H1 (cell line): ENCODE data around the gene UBA6. TPM values are rescaled to one million over a fixed set of nuclear protein-coding genes. Genes with fewer than 3 reads are reported as not detected.

ENCODE experiments used
- CTCF ChIA-PET: fragments of 300-600 bp; sonication (Branson Sonifier 250); formaldehyde crosslinking; loops from one replicate; lab custom pipeline; 2021; ENCODE audit not compliant: partially characterized antibody; lab: Charles Lee
- POLR2A ChIA-PET: fragments of 300-600 bp; sonication (Branson Sonifier 250); formaldehyde crosslinking; loops from one replicate; lab custom pipeline; 2021; ENCODE audit warnings: inconsistent platforms; ENCODE audit not compliant: partially characterized antibody; lab: Charles Lee
- DNase-seq, 2 experiments: peaks; one replicate each; pipeline versions ENCODE4 v3.0.0 to v3.0.0-alpha.2; 2010 to 2022; ENCODE audit warnings: low spot score in 2 of 2, low read depth in 1 of 2, mixed read lengths in 1 of 2
- FAIRE-seq: peaks from 2 replicates; lab custom pipeline; 2011; peaks lifted over from hg19 to GRCh38; lab: Jason Lieb, UNC
- H2AFZ ChIP-seq: 2 replicates; pipeline ENCODE4 v1.8.1; 2012; ENCODE audit warnings: low read length, inconsistent platforms
- H2AK5ac ChIP-seq: 2 replicates; pipeline ENCODE4 v1.6.1; 2013; ENCODE audit warnings: low read depth, low read length
- H2BK120ac ChIP-seq: replicated peaks from 2 replicates; pipeline ENCODE3; 2013; ENCODE audit warnings: low read depth, low read length, inconsistent platforms
- H2BK12ac ChIP-seq: 2 replicates; pipeline ENCODE4 v1.6.1; 2013; ENCODE audit warnings: low read depth, low read length
- H2BK15ac ChIP-seq: 2 replicates; pipeline ENCODE4 v1.6.1; 2013; ENCODE audit warnings: low read length
- H2BK20ac ChIP-seq: 2 replicates; pipeline ENCODE4 v1.6.1; 2013; ENCODE audit warnings: low read length
- H2BK5ac ChIP-seq: 2 replicates; pipeline ENCODE4 v1.6.1; 2013; ENCODE audit warnings: low read depth, low read length
- H3K14ac ChIP-seq: 2 replicates; pipeline ENCODE4 v1.6.1; 2013; ENCODE audit warnings: inconsistent platforms; ENCODE audit not compliant: insufficient read length
- H3K18ac ChIP-seq: 2 replicates; pipeline ENCODE4 v1.6.1; 2013; ENCODE audit warnings: low read length; ENCODE audit errors: extremely low read depth
- H3K23ac ChIP-seq: 2 replicates; pipeline ENCODE4 v1.6.1; 2013; ENCODE audit warnings: inconsistent platforms; ENCODE audit not compliant: insufficient read length
- H3K23me2 ChIP-seq: 2 replicates; pipeline ENCODE4 v1.6.1; 2013; ENCODE audit warnings: low read depth, low read length
- H3K27ac ChIP-seq: 2 replicates; pipeline ENCODE4 v1.6.1; 2011; ENCODE audit warnings: low read depth, low read length, inconsistent platforms
- H3K27me3 ChIP-seq, 4 experiments: replicated peaks in 1 of 4; 1 replicate in 1 of 4; 2 replicates in 3 of 4; pipeline versions ENCODE4 v1.6.1 to v1.8.1; 2011 to 2013; ENCODE audit warnings: low read length in 3 of 4, mild to moderate bottlenecking in 3 of 4, inconsistent platforms in 2 of 4, mixed read lengths in 2 of 4, moderate library complexity in 1 of 4; ENCODE audit not compliant: control insufficient read depth in 3 of 4, insufficient read depth in 3 of 4; ENCODE audit errors: extremely low read depth in 1 of 4
- H3K36me3 ChIP-seq, 4 experiments: 2 replicates each; pipeline versions ENCODE4 v1.6.1 to v1.8.1; 2011 to 2013; ENCODE audit warnings: mild to moderate bottlenecking in 4 of 4, low read length in 3 of 4, moderate library complexity in 2 of 4, control low read depth in 1 of 4, inconsistent platforms in 1 of 4; ENCODE audit not compliant: insufficient read depth in 4 of 4, control insufficient read depth in 2 of 4
- H3K4ac ChIP-seq: replicated peaks from 2 replicates; pipeline ENCODE3; 2013; ENCODE audit warnings: low read length, low read depth, mixed read lengths, inconsistent platforms; ENCODE audit not compliant: insufficient read length
- H3K4me1 ChIP-seq, 4 experiments: replicated peaks in 1 of 4; 1 replicate in 1 of 4; 2 replicates in 3 of 4; pipeline versions ENCODE4 v1.6.1 to v1.8.1; 2011 to 2013; ENCODE audit warnings: low read length in 3 of 4, inconsistent platforms in 2 of 4, mixed read lengths in 1 of 4; ENCODE audit not compliant: insufficient read depth in 4 of 4, control insufficient read depth in 3 of 4
- H3K4me2 ChIP-seq, 2 experiments: 2 replicates each; pipeline versions ENCODE4 v1.6.1 to v1.8.1; 2011 to 2013; ENCODE audit warnings: low read depth in 2 of 2, low read length in 2 of 2, control low read depth in 1 of 2, inconsistent platforms in 1 of 2, mild to moderate bottlenecking in 1 of 2; ENCODE audit not compliant: insufficient read depth in 1 of 2
- H3K4me3 ChIP-seq, 4 experiments: fragments of 200-600, 300-600 bp in 1 of 4; sonication (generic), shearing (Covaris generic), sonication (Bioruptor Twin) in 1 of 4; 2 replicates each; pipeline versions ENCODE4 v1.5.1 to v1.8.1; 2011 to 2016; ENCODE audit warnings: low read length in 4 of 4, low read depth in 3 of 4, control low read depth in 2 of 4, inconsistent platforms in 2 of 4, mild to moderate bottlenecking in 2 of 4, mixed read lengths in 1 of 4, moderate library complexity in 1 of 4; ENCODE audit not compliant: insufficient read depth in 2 of 4; ENCODE audit errors: extremely low read depth in 1 of 4
- H3K56ac ChIP-seq: replicated peaks from 2 replicates; pipeline ENCODE3; 2013; ENCODE audit warnings: low read depth, mild to moderate bottlenecking, mixed read lengths, low read length, inconsistent platforms; ENCODE audit not compliant: insufficient read length
- H3K79me1 ChIP-seq: 2 replicates; pipeline ENCODE4 v1.6.1; 2013; ENCODE audit warnings: low read depth, low read length, control low read depth
- H3K79me2 ChIP-seq, 2 experiments: 2 replicates each; pipeline versions ENCODE4 v1.6.1 to v1.8.1; 2012 to 2013; ENCODE audit warnings: low read length in 2 of 2, mild to moderate bottlenecking in 2 of 2, inconsistent platforms in 1 of 2; ENCODE audit not compliant: insufficient read depth in 2 of 2, control insufficient read depth in 1 of 2
- H3K9ac ChIP-seq, 4 experiments: replicated peaks in 1 of 4; 1 replicate in 1 of 4; 2 replicates in 3 of 4; pipeline versions ENCODE4 v1.6.1 to v1.8.1; 2011 to 2013; ENCODE audit warnings: low read depth in 3 of 4, low read length in 3 of 4, control low read depth in 2 of 4, mild to moderate bottlenecking in 2 of 4, moderate library complexity in 2 of 4, inconsistent platforms in 1 of 4; ENCODE audit errors: extremely low read depth in 1 of 4
- H3K9me3 ChIP-seq, 2 experiments: 2 replicates each; pipeline versions ENCODE4 v1.6.1 to v1.8.1; 2012 to 2013; ENCODE audit warnings: mild to moderate bottlenecking in 2 of 2, moderate library complexity in 2 of 2, control low read depth in 1 of 2, inconsistent platforms in 1 of 2, low read depth in 1 of 2, low read length in 1 of 2, mixed read lengths in 1 of 2; ENCODE audit not compliant: insufficient read depth in 2 of 2
- H4K20me1 ChIP-seq, 2 experiments: replicated peaks in 1 of 2; 2 replicates each; pipeline versions ENCODE3 to v1.8.1; 2011 to 2013; ENCODE audit warnings: inconsistent platforms in 2 of 2, low read length in 2 of 2, mild to moderate bottlenecking in 1 of 2; ENCODE audit not compliant: insufficient read depth in 2 of 2, control insufficient read depth in 1 of 2
- H4K5ac ChIP-seq: 2 replicates; pipeline ENCODE4 v1.6.1; 2013; ENCODE audit warnings: low read length, low read depth, mixed read lengths, inconsistent platforms; ENCODE audit not compliant: insufficient read length
- H4K8ac ChIP-seq: 2 replicates; pipeline ENCODE4 v1.8.0; 2013; ENCODE audit warnings: mild to moderate bottlenecking, moderate library complexity, low read length, inconsistent platforms; ENCODE audit not compliant: insufficient read depth; ENCODE audit errors: extremely low read depth
- H4K91ac ChIP-seq: replicated peaks from 2 replicates; pipeline ENCODE3; 2013; ENCODE audit warnings: low read length, mixed read lengths, inconsistent platforms; ENCODE audit not compliant: insufficient read length
- ASH2L ChIP-seq: fragments of 200-600, 300-600 bp; sonication (generic); IDR thresholded peaks from one replicate; pipeline ENCODE4 v1.7.1; 2017; ENCODE audit warnings: low read length
- CBX8 ChIP-seq: fragments of 300-800, 300-1000 bp; sonication (generic); IDR thresholded peaks from 2 replicates; pipeline ENCODE4 v1.7.1; 2016; ENCODE audit warnings: low read depth, low read length, borderline replicate concordance
- CHD1 ChIP-seq: IDR thresholded peaks from 2 replicates; pipeline ENCODE4 v1.6.1; 2012; ENCODE audit warnings: low read depth, low read length, improper control_type of control experiment
- E2F6 ChIP-seq: IDR thresholded peaks from 2 replicates; pipeline ENCODE4 v1.6.1; 2012; ENCODE audit warnings: inconsistent platforms
- GABPA ChIP-seq: IDR thresholded peaks from 2 replicates; pipeline ENCODE4 v1.6.1; 2011; ENCODE audit warnings: mild to moderate bottlenecking, low read length, moderate library complexity, borderline replicate concordance; ENCODE audit not compliant: insufficient read depth
- HDAC2 ChIP-seq, 2 experiments: fragments of 300-600 bp in 1 of 2; sonication (generic) in 1 of 2; IDR thresholded peaks; 2 replicates each; pipeline ENCODE4 v1.6.1; 2011 to 2012; ENCODE audit warnings: low read depth in 2 of 2, low read length in 2 of 2, mild to moderate bottlenecking in 2 of 2, moderate library complexity in 2 of 2, borderline replicate concordance in 1 of 2, inconsistent platforms in 1 of 2
- KDM1A ChIP-seq: fragments of 200-600, 300-600 bp; sonication (generic); IDR thresholded peaks from 2 replicates; pipeline ENCODE4 v1.7.1; 2016; ENCODE audit warnings: mild to moderate bottlenecking, low read length, borderline replicate concordance
- NANOG ChIP-seq: IDR thresholded peaks from 2 replicates; pipeline ENCODE4 v1.6.1; 2011; ENCODE audit warnings: low read length, low read depth, mild to moderate bottlenecking, inconsistent platforms; ENCODE audit not compliant: insufficient read depth, poor library complexity, severe bottlenecking
- NRF1 ChIP-seq: IDR thresholded peaks from 2 replicates; pipeline ENCODE4 v1.6.1; 2011; ENCODE audit warnings: mild to moderate bottlenecking, low read depth, low read length, improper control_type of control experiment
- PHF8 ChIP-seq: fragments of 200-600 bp; sonication (generic); conservative IDR thresholded peaks from 2 replicates; pipeline ENCODE4 v1.7.1; 2012; ENCODE audit warnings: low read depth, mild to moderate bottlenecking, inconsistent platforms, low read length, moderate library complexity
- POU5F1 ChIP-seq: IDR thresholded peaks from 2 replicates; pipeline ENCODE4 v1.6.1; 2011; ENCODE audit warnings: low read depth, mild to moderate bottlenecking, low read length, moderate library complexity
- SIRT6 ChIP-seq: IDR thresholded peaks from one replicate; pipeline ENCODE4 v1.7.1; 2012; ENCODE audit warnings: low read length, inconsistent platforms
- USF2 ChIP-seq: IDR thresholded peaks from 2 replicates; pipeline ENCODE4 v1.6.1; 2011; ENCODE audit warnings: low read length, improper control_type of control experiment
- polyA plus RNA-seq, 7 experiments: library from polyadenylated mRNA; depleted of rRNA in 3 of 7; stranded (reverse) in 5 of 7; unstranded in 2 of 7; fragments of >200 nt in 5 of 7; fragments of 200-250 nt in 2 of 7; gene quantifications; 1 replicate in 5 of 7; 2 replicates in 1 of 7; 4 replicates in 1 of 7; pipeline versions ENCODE4 v1.2.1 to v1.2.3, GENCODE V29; 2011 to 2013; ENCODE audit warnings: missing spikeins in 2 of 7, mixed read lengths in 2 of 7
- total RNA-seq: library from RNA; stranded (reverse); fragmentation: NEBNext Ultra II Directional; extraction: Animal tissue kit (Norgen Biotek cat#: 25700); gene quantifications from 2 replicates; pipeline ENCODE4 v1.2.1, GENCODE V29; 2021

The UBA6 gene
- total and polyA plus RNA-seq, 2 of the 8 experiments (the other 6 are each of a cell fraction or from before 2014, with no cell fraction given) = 17.4 to 74.3 TPM

DNA sequence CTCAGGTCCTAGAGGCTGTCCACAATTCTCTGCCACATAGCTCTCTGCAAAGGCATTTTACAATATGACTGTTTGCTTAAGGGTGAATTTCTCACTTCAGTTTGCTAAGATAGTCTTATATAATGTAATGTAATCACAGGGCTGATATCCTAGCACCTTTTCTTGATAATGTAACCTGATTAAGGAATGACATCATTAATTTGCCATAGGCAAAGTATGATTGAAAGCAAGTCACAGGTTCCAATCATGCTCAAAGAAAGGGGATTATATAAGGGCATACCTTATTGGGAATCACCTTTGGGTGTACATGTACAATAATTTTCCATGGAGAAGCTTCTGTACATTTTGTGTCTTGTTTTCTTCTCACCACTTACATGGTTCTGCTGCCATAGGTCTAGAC, 34.4 kb upstream of the UBA6 start:
- Histone ChIP-seq H2BK120ac (no peak overlapping the region), H3K4me1 (no peaks in the 10 kb centered on the region), H3K27ac (no peak overlapping the region), H4K8ac (no peak overlapping the region), H3K56ac (no peak overlapping the region), H4K20me1 (no peaks in the 10 kb centered on the region), H2BK15ac (no peak overlapping the region), H2AK5ac (no peak overlapping the region), H3K23me2 (no peaks in the 10 kb centered on the region), H2BK20ac (no peak overlapping the region), H2BK12ac (no peak overlapping the region), H3K79me2 (no peaks in the 10 kb centered on the region), H4K91ac (no peak overlapping the region), H2BK5ac (no peak overlapping the region), H3K4me3 (no peak overlapping the region), H2AFZ (no peak overlapping the region), H3K4me2 (no peak overlapping the region), H4K5ac (no peak overlapping the region), H3K27me3 (no peaks in the 10 kb centered on the region), H3K79me1 (no peaks in the 10 kb centered on the region), H3K18ac (no peak overlapping the region), H3K14ac (no peak overlapping the region), H3K9me3 (no peaks in the 10 kb centered on the region), H3K9ac (no peak overlapping the region), H3K23ac (no peak overlapping the region), H3K36me3 (no peaks in the 10 kb centered on the region), H3K4ac (no peak overlapping the region)
- ChIA-PET CTCF (interaction anchor here (0.5 to 1.5 kb wide), 6 partner anchors 8 to 598 kb away, joined by 3 to 8 read pairs (median 4); no protein-coding TSS in a partner anchor), POLR2A (interaction anchor here (1.3 kb wide), 1 partner anchor 190 kb away, joined by 3 read pairs; the partner anchor contains the start of gene CENPC)
- no peak for DNase-seq
- no peak for FAIRE-seq
- TF ChIP-seq CBX8 = no peak
- no peak for TF ChIP-seq SIRT6
- TF ChIP-seq POU5F1 = no peak
- no peak for TF ChIP-seq USF2
- TF ChIP-seq PHF8 = no peak
- TF ChIP-seq CHD1 = no peak
- TF ChIP-seq E2F6 = no peak
- TF ChIP-seq GABPA = no peak
- TF ChIP-seq HDAC2 (IDR thresholded peaks at IDR 0.05; ENCODE audit: borderline replicate concordance in 1 of 2, low read depth in 2 of 2, low read length in 2 of 2) = no peak
- TF ChIP-seq ASH2L = no peak
- no peak for TF ChIP-seq NRF1
- TF ChIP-seq NANOG = no peak
- TF ChIP-seq KDM1A = no peak
